Esophagus squamous epithelium (tissue), 4 donors: ENCODE measurements around the gene ST3GAL3.

Experiments used
- CTCF ChIP-seq, 6 experiments: fragments of 450-650 bp in 4 of 6; fragments of 200-600 bp in 2 of 6; sonication (generic) in 2 of 6; IDR thresholded peaks; one replicate each; pipeline ENCODE4 v1.5.1; 2016 to 2019; ENCODE audit warnings: antibody characterized with exemption in 6 of 6, mild to moderate bottlenecking in 4 of 6, moderate library complexity in 4 of 6
- POLR2A ChIP-seq, 4 donors: fragments of 450-650 bp; IDR thresholded peaks; one replicate each; pipeline ENCODE4 v1.6.1; 2017; ENCODE audit warnings: antibody characterized with exemption in 4 of 4, mild to moderate bottlenecking in 4 of 4, moderate library complexity in 3 of 4

GRCh38 chr1:43799656-43800635 lies 92.6 kb downstream of the ST3GAL3 start:
- no peak for TF ChIP-seq CTCF (IDR thresholded peaks at IDR 0.05)
- TF ChIP-seq POLR2A (IDR thresholded peaks at IDR 0.05) = no peak
